ENCODE measurements around the gene PIH1D1.

DNA sequence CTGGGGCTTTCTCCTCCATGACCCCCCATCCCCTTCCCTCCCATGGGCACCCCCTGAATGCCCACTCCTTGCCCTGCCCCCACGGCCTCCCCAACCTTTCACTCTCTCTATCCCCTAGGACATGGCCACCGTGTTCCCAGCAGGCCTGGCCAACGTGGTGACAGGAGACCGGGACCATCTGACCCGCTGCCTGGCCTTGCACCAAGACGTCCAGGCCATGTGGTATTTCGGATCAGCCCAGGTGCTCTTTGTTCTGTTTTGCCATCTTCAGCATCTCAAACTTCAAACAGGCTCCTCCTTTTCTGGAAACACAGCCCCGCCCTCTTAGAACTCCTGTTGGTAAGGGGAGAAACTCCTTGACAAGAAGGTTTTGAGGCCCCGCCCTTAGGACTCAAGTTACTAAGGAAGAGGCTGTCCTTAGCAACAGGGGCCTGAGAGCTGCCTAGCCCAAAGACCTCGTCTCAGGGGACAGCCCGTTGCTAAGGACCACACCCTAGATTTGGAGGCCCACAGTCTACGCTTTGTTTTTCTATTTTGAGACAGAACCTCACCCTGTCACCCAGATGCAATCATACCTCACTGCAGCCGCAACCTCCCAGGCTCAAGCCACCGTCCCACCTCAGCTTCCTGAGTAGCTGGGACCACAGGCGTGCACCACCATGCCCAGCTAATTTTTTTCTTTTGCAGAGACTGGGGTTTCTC, 17.3 kb upstream of the PIH1D1 start:
- no peak for TF ChIP-seq CTCF (IDR thresholded peaks at IDR 0.05; ENCODE audit: poor library complexity)
- no peak for TF ChIP-seq EZH2phosphoT487 (IDR thresholded peaks at IDR 0.05; ENCODE audit: low read depth, severe bottlenecking, unreplicated experiment)

All from hepatocyte (in vitro differentiated cells).